Measurements from ENCODE around the gene PLEKHA4. TPM values are rescaled to one million over a fixed set of nuclear protein-coding genes. Genes with fewer than 3 reads are reported as not detected.

Gene PLEKHA4
- total RNA-seq, 2 experiments from 2014 or later = 8.1 to 8.4 TPM

DNA sequence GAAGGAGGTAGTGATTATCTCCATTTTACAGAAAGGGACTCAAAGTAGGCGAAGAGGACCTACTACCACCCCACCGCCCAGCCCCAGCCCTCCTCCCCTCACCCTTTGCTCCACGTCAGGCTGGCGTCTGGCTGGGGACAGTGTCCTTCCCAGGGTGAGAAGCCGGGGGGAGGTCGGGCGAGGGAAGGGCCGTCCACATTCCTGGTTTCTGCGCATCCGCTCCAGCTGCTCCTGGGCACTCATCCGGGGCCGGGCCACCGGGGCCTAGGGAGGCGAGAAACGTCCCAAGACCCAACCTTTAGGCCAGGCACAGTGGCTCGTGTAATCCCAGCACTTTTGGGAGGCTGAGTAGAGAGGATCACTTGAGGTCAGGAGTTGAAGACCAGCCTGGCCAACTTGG is 27.4 kb downstream of the PLEKHA4 start:
- Histone ChIP-seq H2AFZ (ENCODE audit: low read length) (no peak overlapping the region), H3K79me2 (ENCODE audit: insufficient read depth, low read depth, low read length) (no peaks in the 10 kb centered on the region), H3K4me1 (ENCODE audit: insufficient read depth, low read length, poor library complexity, severe bottlenecking) (peaks cover 13% of the 10 kb centered on the region), H3K4me2 (ENCODE audit: low read length) (no peak overlapping the region), H3K4me3 (ENCODE audit: low read depth, low read length, poor library complexity, severe bottlenecking) (no peak overlapping the region), H3K36me3 (ENCODE audit: insufficient read depth, low read length) (no peaks in the 10 kb centered on the region), H3K9me2 (ENCODE audit: insufficient read depth, low read length) (no peaks in the 10 kb centered on the region), H3K9me3 (ENCODE audit: low read length) (no peaks in the 10 kb centered on the region), H4K20me1 (ENCODE audit: insufficient read depth, low read length) (no peaks in the 10 kb centered on the region), H3K27ac (ENCODE audit: low read depth, low read length, poor library complexity, severe bottlenecking) (no peak overlapping the region)
- intact Hi-C loops (cut with micrococcal nuclease; ENCODE audit: unreplicated experiment) = no loop called here
- ChIA-PET POLR2A (no interaction called here), CTCF (ENCODE audit: unreplicated experiment) (no interaction called here)
- DNase-seq (ENCODE audit: low spot score) = no peak
- TF ChIP-seq CTCF (conservative IDR thresholded peaks at IDR 0.05; ENCODE audit: low read length) = no peak
- no TSS peak for BruUV-seq (replicated peaks)

GRCh38 chr19:48837687-48838086 is 30.7 kb downstream of the PLEKHA4 start:
- no peak for DNase-seq (ENCODE audit: low spot score)
- TF ChIP-seq CTCF (conservative IDR thresholded peaks at IDR 0.05; ENCODE audit: low read length) (no peak), EZH2phosphoT487 (IDR thresholded peaks at IDR 0.05; ENCODE audit: borderline replicate concordance, low read depth, low read length) (no peak)
- Histone ChIP-seq H3K4me1 (ENCODE audit: insufficient read depth, low read length, poor library complexity, severe bottlenecking) (peaks cover 20% of the 10 kb centered on the region), H3K9me2 (ENCODE audit: insufficient read depth, low read length) (no peaks in the 10 kb centered on the region), H3K9me3 (ENCODE audit: low read length) (no peaks in the 10 kb centered on the region), H3K4me3 (ENCODE audit: low read depth, low read length, poor library complexity, severe bottlenecking) (peak overlapping the region; percentile 66), H3K27ac (ENCODE audit: low read depth, low read length, poor library complexity, severe bottlenecking) (no peak overlapping the region), H4K20me1 (ENCODE audit: insufficient read depth, low read length) (no peaks in the 10 kb centered on the region), H3K36me3 (ENCODE audit: insufficient read depth, low read length) (no peaks in the 10 kb centered on the region), H3K79me2 (ENCODE audit: insufficient read depth, low read depth, low read length) (no peaks in the 10 kb centered on the region), H3K4me2 (ENCODE audit: low read length) (peak overlapping the region; percentile 84), H2AFZ (ENCODE audit: low read length) (peak overlapping the region; percentile 61; the same call in 1 of the 2 replicates)
- intact Hi-C loops (cut with micrococcal nuclease; ENCODE audit: unreplicated experiment) = loop anchor here (1.0 kb wide), 1 partner anchor 134 kb away; no protein-coding TSS in a partner anchor
- ChIA-PET CTCF (ENCODE audit: unreplicated experiment) (interaction anchor here (0.9 to 1.3 kb wide), 2 partner anchors 42 to 116 kb away, joined by 3 to 5 read pairs; no protein-coding TSS in a partner anchor), POLR2A (interaction anchor here (0.6 to 2.2 kb wide), 2 partner anchors 25 to 42 kb away, joined by 6 read pairs; no protein-coding TSS in a partner anchor)
- no TSS peak for BruUV-seq (replicated peaks)

- peak overlapping the region; percentile 66 for H3K4me3 ChIP-seq (ENCODE audit: low read depth, low read length, poor library complexity, severe bottlenecking)
- no peak overlapping the region for H3K27ac ChIP-seq (ENCODE audit: low read depth, low read length, poor library complexity, severe bottlenecking)
- H3K9me2 ChIP-seq (ENCODE audit: insufficient read depth, low read length) = no peaks in the 10 kb centered on the region
- H3K36me3 ChIP-seq (ENCODE audit: insufficient read depth, low read length) = no peaks in the 10 kb centered on the region
- H3K9me3 ChIP-seq (ENCODE audit: low read length) = no peaks in the 10 kb centered on the region
- H3K4me1 ChIP-seq (ENCODE audit: insufficient read depth, low read length, poor library complexity, severe bottlenecking) = peaks cover 20% of the 10 kb centered on the region
- no peaks in the 10 kb centered on the region for H4K20me1 ChIP-seq (ENCODE audit: insufficient read depth, low read length)
- intact Hi-C loops (cut with micrococcal nuclease; ENCODE audit: unreplicated experiment) = loop anchor here (1.0 kb wide), 1 partner anchor 134 kb away; no protein-coding TSS in a partner anchor
- peak overlapping the region; percentile 61 for H2AFZ ChIP-seq (ENCODE audit: low read length)
- no peaks in the 10 kb centered on the region for H3K79me2 ChIP-seq (ENCODE audit: insufficient read depth, low read depth, low read length)
- POLR2A ChIA-PET = interaction anchor here (0.5 to 2.2 kb wide), 5 partner anchors 23 to 141 kb away, joined by 3 to 6 read pairs (median 6); partner anchors contain the start of gene FUT2
- H3K4me2 ChIP-seq (ENCODE audit: low read length) = peak overlapping the region; percentile 84
- CTCF ChIA-PET (ENCODE audit: unreplicated experiment) = interaction anchor here (0.9 to 1.3 kb wide), 2 partner anchors 41 to 117 kb away, joined by 3 to 5 read pairs; no protein-coding TSS in a partner anchor
- TF ChIP-seq CTCF (conservative IDR thresholded peaks at IDR 0.05; ENCODE audit: low read length) (no peak), EZH2phosphoT487 (IDR thresholded peaks at IDR 0.05; ENCODE audit: borderline replicate concordance, low read depth, low read length) (no peak)
- BruUV-seq (replicated peaks) = no TSS peak
- DNase-seq (ENCODE audit: low spot score) = peak; percentile 90
These were observed 31.3 kb downstream of the PLEKHA4 start for GRCh38 chr19:48837051-48837524.

Data from OCI-LY7 (cell line).